HG03159 (cell line): ENCODE measurements around the gene KLHDC7B.
A peak's percentile ranks its signal among the peaks of the same experiment; 100 is the strongest.
"Not testable (repeated sequence)": the region's sequence is repeated elsewhere in the genome, so short reads cannot be mapped to it uniquely, and the experiment has no call there.

Experiments
- ATAC-seq: cut with Tn5 transposase; IDR thresholded peaks from one replicate; pipeline ENCODE4 v1.9.1; 2021; ENCODE audit warnings: mild to moderate bottlenecking, moderate library complexity; ENCODE audit not compliant: unreplicated experiment

KLHDC7B gene

GRCh38 chr22:50529416-50529896, 16.2 kb upstream of the KLHDC7B start:
- no peak for ATAC-seq

GRCh38 chr22:50529897-50530579, 15.7 kb upstream of the KLHDC7B start, which contains the start of gene TYMP:
TSS of gene TYMP (minus strand) at chr22:50530012. CDS start at chr22:50529709, 303 bp downstream.
- peak; percentile 21 for ATAC-seq

- no peak for ATAC-seq
These were observed 15.2 kb upstream of the KLHDC7B start for GRCh38 chr22:50530580-50530876.

- ATAC-seq: no peak
These were observed 14.7 kb upstream of the KLHDC7B start for GRCh38 chr22:50530877-50531545.

GRCh38 chr22:50531546-50531961, 14.1 kb upstream of the KLHDC7B start:
- ATAC-seq: no peak

- no peak for ATAC-seq
These were observed 13.6 kb upstream of the KLHDC7B start for GRCh38 chr22:50531962-50532674.

- ATAC-seq: no peak
These were observed 12.6 kb upstream of the KLHDC7B start for GRCh38 chr22:50532824-50533796.

- not testable (repeated sequence) for ATAC-seq
These were observed 11.6 kb upstream of the KLHDC7B start for GRCh38 chr22:50533856-50534711.

GRCh38 chr22:50535113-50535512, 10.6 kb upstream of the KLHDC7B start:
- ATAC-seq: no peak

GRCh38 chr22:50536226-50536625, 9.5 kb upstream of the KLHDC7B start:
- ATAC-seq: no peak

- no peak for ATAC-seq
These were observed 7.9 kb upstream of the KLHDC7B start for GRCh38 chr22:50537765-50538164.

GRCh38 chr22:50540381-50540780, 5.3 kb upstream of the KLHDC7B start:
- no peak for ATAC-seq

GRCh38 chr22:50541667-50542026, 4.1 kb upstream of the KLHDC7B start:
- ATAC-seq: not testable (repeated sequence)

- ATAC-seq: no peak
These were observed 3.2 kb upstream of the KLHDC7B start for GRCh38 chr22:50542416-50542927.

GRCh38 chr22:50544078-50544745, 1.5 kb upstream of the KLHDC7B start:
- no peak for ATAC-seq

- ATAC-seq: no peak
These were observed 899 bp upstream of the KLHDC7B start for GRCh38 chr22:50544746-50545253.

- no peak for ATAC-seq
These were observed 895 bp downstream of the KLHDC7B start for GRCh38 chr22:50546326-50547262.
